ENCODE data around the gene TOR1AIP1. TPM values are rescaled to one million over a fixed set of nuclear protein-coding genes. Genes with fewer than 3 reads are reported as not detected.

TOR1AIP1 gene
- total RNA-seq, 1 donor from 2014 or later = 42.6 TPM

DNA sequence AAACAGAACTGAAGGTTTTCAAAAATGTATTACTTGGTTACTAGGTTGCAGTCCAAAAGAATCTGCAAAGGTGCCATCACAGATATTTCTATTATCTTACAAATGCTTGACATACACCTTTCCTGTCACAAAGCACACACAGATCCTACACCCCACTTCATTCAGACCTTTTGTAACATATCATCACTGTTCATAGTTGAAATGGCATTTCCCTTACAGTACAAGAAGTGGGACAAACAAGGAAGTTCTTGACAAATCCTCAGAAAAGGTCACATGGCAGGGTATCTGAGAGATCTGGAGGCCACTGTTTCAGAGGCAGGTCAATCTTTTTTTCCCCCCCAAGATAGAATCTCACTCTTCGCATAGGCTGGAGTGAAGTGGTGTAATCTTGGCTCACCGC is 25.8 kb upstream of the TOR1AIP1 start:
- TF ChIP-seq, protein P1, sequence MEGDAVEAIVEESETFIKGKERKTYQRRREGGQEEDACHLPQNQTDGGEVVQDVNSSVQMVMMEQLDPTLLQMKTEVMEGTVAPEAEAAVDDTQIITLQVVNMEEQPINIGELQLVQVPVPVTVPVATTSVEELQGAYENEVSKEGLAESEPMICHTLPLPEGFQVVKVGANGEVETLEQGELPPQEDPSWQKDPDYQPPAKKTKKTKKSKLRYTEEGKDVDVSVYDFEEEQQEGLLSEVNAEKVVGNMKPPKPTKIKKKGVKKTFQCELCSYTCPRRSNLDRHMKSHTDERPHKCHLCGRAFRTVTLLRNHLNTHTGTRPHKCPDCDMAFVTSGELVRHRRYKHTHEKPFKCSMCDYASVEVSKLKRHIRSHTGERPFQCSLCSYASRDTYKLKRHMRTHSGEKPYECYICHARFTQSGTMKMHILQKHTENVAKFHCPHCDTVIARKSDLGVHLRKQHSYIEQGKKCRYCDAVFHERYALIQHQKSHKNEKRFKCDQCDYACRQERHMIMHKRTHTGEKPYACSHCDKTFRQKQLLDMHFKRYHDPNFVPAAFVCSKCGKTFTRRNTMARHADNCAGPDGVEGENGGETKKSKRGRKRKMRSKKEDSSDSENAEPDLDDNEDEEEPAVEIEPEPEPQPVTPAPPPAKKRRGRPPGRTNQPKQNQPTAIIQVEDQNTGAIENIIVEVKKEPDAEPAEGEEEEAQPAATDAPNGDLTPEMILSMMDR (IDR thresholded peaks at IDR 0.05) = no peak
- Mint-ChIP-seq H3K27me3 (ENCODE audit: low read depth) (no peaks in the 10 kb centered on the region), H3K36me3 (ENCODE audit: low read depth) (peaks cover 13% of the 10 kb centered on the region), H3K4me1 (ENCODE audit: low read depth) (no peaks in the 10 kb centered on the region), H3K4me3 (ENCODE audit: unreplicated experiment) (no peak overlapping the region), H3K9me3 (ENCODE audit: low read depth) (no peaks in the 10 kb centered on the region), H3K27ac (ENCODE audit: unreplicated experiment) (no peak overlapping the region)
- DNase-seq (ENCODE audit: low spot score) = no peak

DNA sequence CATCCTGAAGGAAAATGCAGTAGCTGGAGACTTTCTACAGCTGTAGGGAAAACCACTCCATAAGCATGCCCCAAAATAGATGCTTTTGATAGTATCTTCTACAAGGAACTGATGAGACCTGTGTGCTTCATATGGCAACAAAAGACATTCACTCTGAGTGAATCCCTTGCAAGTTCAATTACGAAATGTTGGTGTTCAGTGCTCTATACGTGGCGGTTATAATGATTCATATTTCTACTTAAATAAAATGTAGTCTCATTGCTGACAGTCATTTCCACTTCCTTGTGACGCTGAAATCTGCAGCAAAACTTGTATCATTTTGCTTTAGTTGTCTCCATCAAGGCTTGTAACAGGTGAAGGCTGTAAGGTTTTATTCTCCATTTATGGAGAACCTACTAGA is 25.1 kb upstream of the TOR1AIP1 start:
- no peak overlapping the region for H3K27ac Mint-ChIP-seq (ENCODE audit: unreplicated experiment)

GRCh38 chr1:179860652-179861051 is 21.4 kb upstream of the TOR1AIP1 start:
- no peak overlapping the region for H3K4me3 Mint-ChIP-seq (ENCODE audit: unreplicated experiment)
- DNase-seq (ENCODE audit: low spot score) = no peak
- no peaks in the 10 kb centered on the region for H3K9me3 Mint-ChIP-seq (ENCODE audit: low read depth)
- H3K27me3 Mint-ChIP-seq (ENCODE audit: low read depth) = no peaks in the 10 kb centered on the region
- H3K36me3 Mint-ChIP-seq (ENCODE audit: low read depth) = peaks cover 25% of the 10 kb centered on the region
- no peaks in the 10 kb centered on the region for H3K4me1 Mint-ChIP-seq (ENCODE audit: low read depth)
- TF ChIP-seq, protein P1 (IDR thresholded peaks at IDR 0.05) = no peak
- no peak overlapping the region for H3K27ac Mint-ChIP-seq (ENCODE audit: unreplicated experiment)

More for the DNA sequence above, 25.1 kb upstream of the TOR1AIP1 start:
- Mint-ChIP-seq H3K9me3 (ENCODE audit: low read depth) (no peaks in the 10 kb centered on the region), H3K36me3 (ENCODE audit: low read depth) (peaks cover 12% of the 10 kb centered on the region), H3K4me3 (ENCODE audit: unreplicated experiment) (no peak overlapping the region), H3K4me1 (ENCODE audit: low read depth) (no peaks in the 10 kb centered on the region), H3K27me3 (ENCODE audit: low read depth) (no peaks in the 10 kb centered on the region)
- TF ChIP-seq, protein P1 (IDR thresholded peaks at IDR 0.05) = no peak
- DNase-seq (ENCODE audit: low spot score) = no peak

DNA sequence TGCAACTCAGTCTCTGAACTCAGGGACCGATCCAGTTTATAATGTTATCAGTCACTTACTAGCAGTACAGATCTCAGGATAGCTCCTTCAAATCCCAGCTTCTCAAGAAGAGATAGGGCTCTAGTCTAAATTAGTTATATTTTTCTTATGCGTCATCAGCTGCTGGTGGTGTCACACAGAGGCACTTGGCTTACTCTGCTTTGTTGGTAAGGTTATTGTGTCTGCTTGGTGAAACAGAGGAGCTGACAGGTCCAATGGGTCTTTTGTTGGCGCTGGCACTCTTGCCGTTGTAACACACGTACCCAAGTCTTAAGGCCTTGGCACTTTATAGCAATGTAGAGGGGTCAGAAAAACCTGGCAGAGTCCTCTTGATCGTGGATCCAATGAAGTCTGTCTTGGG is 16.7 kb upstream of the TOR1AIP1 start:
- Mint-ChIP-seq H3K27me3 (ENCODE audit: low read depth) (no peaks in the 10 kb centered on the region), H3K4me1 (ENCODE audit: low read depth) (peaks cover 8% of the 10 kb centered on the region), H3K9me3 (ENCODE audit: low read depth) (no peaks in the 10 kb centered on the region), H3K36me3 (ENCODE audit: low read depth) (peaks cover 29% of the 10 kb centered on the region), H3K4me3 (ENCODE audit: unreplicated experiment) (no peak overlapping the region), H3K27ac (ENCODE audit: unreplicated experiment) (peak overlapping the region; percentile 10)
- TF ChIP-seq, protein P1 (IDR thresholded peaks at IDR 0.05) = no peak
- no peak for DNase-seq (ENCODE audit: low spot score)

- TF ChIP-seq, protein P1 (IDR thresholded peaks at IDR 0.05) = no peak
- H3K36me3 Mint-ChIP-seq (ENCODE audit: low read depth) = peaks cover 29% of the 10 kb centered on the region
- no peaks in the 10 kb centered on the region for H3K9me3 Mint-ChIP-seq (ENCODE audit: low read depth)
- no peak for DNase-seq (ENCODE audit: low spot score)
- no peaks in the 10 kb centered on the region for H3K27me3 Mint-ChIP-seq (ENCODE audit: low read depth)
- H3K4me1 Mint-ChIP-seq (ENCODE audit: low read depth) = peaks cover 11% of the 10 kb centered on the region
- no peak overlapping the region for H3K4me3 Mint-ChIP-seq (ENCODE audit: unreplicated experiment)
- H3K27ac Mint-ChIP-seq (ENCODE audit: unreplicated experiment) = no peak overlapping the region
These were observed 15.5 kb upstream of the TOR1AIP1 start for GRCh38 chr1:179866616-179867015.

All from chondrocyte (in vitro differentiated cells).